A673 (cell line): ENCODE measurements around the gene SCGB3A1.

ENCODE experiments used
- CTCF ChIP-seq: fragments of 300-800, 200-600 bp; sonication (generic); conservative IDR thresholded peaks from 2 replicates; pipeline ENCODE4 v1.5.1; 2017; ENCODE audit warnings: low read depth, mild to moderate bottlenecking, antibody characterized with exemption, low read length, moderate library complexity, mixed read lengths
- EZH2 ChIP-seq: fragments of 200-600 bp; sonication (generic); IDR thresholded peaks from 2 replicates; pipeline ENCODE4 v1.6.1; 2017; ENCODE audit warnings: borderline replicate concordance, low read depth, mild to moderate bottlenecking, mixed read lengths, antibody characterized with exemption, low read length; ENCODE audit not compliant: poor library complexity, severe bottlenecking

- no peak for TF ChIP-seq CTCF
- no peak for TF ChIP-seq EZH2
These were observed 38.6 kb upstream of the SCGB3A1 start for GRCh38 chr5:180629831-180630382.
